ENCODE measurements around the gene SLC48A1. TPM values are rescaled to one million over a fixed set of nuclear protein-coding genes. Genes with fewer than 3 reads are reported as not detected.

SLC48A1 gene
- total and polyA plus RNA-seq, 2 donors (not counting 3 experiments of a cell fraction or from before 2014, with no cell fraction given), result 17.3 to 20.3 TPM

DNA sequence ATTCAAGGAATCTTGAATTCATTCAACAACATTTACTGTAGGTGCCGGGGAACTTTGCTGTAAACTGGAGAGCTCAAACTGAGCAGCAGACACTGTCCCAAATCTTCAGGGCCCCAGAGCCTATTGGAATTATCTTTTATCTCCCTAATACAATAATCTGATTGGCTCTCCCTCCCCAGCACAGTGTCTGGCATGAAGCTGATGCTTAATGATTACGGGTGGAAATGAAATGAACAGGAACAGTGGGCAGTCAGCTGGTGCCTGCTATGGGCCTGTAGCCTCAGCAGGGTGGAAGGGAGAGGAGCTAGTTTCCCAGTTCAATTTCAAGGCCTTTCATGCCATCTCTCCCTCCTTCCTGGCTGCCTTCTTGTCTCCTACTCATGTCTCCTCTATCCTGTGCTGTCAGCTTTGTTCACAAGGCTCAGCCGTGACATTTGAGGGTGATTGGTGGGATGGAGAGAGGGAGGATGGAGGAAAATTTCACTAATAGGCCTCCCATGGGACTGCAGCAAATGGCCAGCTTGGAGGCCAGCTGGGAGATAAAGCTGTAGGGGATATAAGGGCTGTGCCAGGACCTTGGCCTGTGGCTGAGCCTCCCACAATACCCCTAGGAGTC, 10.1 kb upstream of the SLC48A1 start:
- H3K9me3 ChIP-seq (replicated peaks; ENCODE audit: control insufficient read depth, insufficient read depth, low read length), result no peaks in the 10 kb centered on the region
- H4K20me1 ChIP-seq (replicated peaks; ENCODE audit: control insufficient read depth, extremely low read depth, insufficient read depth, low read length), result no peaks in the 10 kb centered on the region
- DNase-seq (ENCODE audit: low read depth, low spot score) (no peak), FAIRE-seq (peak; percentile 18)
- intact Hi-C loops (cut with micrococcal nuclease) (no loop called here), dilution Hi-C loops (cut with MboI; ENCODE audit: extremely low pct_ligation_motif_present, low sequenced_read_pairs) (no loop called here)
- H2AFZ ChIP-seq (ENCODE audit: low read depth, low read length), result no peak overlapping the region
- H3K36me3 ChIP-seq (ENCODE audit: control insufficient read depth in 2 of 2, extremely low read depth in 1 of 2, insufficient read depth in 2 of 2, low read length in 2 of 2), result no peaks in the 10 kb centered on the region
- H3K4me3 ChIP-seq (replicated peaks in 1 of 3; ENCODE audit: insufficient read depth in 1 of 3, low read depth in 1 of 3, low read length in 3 of 3), result no peak overlapping the region
- TF ChIP-seq, protein P1, sequence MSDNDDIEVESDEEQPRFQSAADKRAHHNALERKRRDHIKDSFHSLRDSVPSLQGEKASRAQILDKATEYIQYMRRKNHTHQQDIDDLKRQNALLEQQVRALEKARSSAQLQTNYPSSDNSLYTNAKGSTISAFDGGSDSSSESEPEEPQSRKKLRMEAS (IDR thresholded peaks at IDR 0.05; ENCODE audit: insufficient read depth, insufficient read length), result no peak
- no peak for TF ChIP-seq FOS (IDR thresholded peaks at IDR 0.05; ENCODE audit: borderline replicate concordance, insufficient read depth, low read length)
- no peak for TF ChIP-seq POLR2AphosphoS5 (IDR thresholded peaks at IDR 0.05; ENCODE audit: insufficient read depth, low read depth, low read length)
- TF ChIP-seq POLR2A (IDR thresholded peaks at IDR 0.05; ENCODE audit: low read depth, low read length), result no peak
- TF ChIP-seq, protein P2, sequence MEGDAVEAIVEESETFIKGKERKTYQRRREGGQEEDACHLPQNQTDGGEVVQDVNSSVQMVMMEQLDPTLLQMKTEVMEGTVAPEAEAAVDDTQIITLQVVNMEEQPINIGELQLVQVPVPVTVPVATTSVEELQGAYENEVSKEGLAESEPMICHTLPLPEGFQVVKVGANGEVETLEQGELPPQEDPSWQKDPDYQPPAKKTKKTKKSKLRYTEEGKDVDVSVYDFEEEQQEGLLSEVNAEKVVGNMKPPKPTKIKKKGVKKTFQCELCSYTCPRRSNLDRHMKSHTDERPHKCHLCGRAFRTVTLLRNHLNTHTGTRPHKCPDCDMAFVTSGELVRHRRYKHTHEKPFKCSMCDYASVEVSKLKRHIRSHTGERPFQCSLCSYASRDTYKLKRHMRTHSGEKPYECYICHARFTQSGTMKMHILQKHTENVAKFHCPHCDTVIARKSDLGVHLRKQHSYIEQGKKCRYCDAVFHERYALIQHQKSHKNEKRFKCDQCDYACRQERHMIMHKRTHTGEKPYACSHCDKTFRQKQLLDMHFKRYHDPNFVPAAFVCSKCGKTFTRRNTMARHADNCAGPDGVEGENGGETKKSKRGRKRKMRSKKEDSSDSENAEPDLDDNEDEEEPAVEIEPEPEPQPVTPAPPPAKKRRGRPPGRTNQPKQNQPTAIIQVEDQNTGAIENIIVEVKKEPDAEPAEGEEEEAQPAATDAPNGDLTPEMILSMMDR (IDR thresholded peaks at IDR 0.05; ENCODE audit: extremely low read depth in 1 of 2, insufficient read depth in 1 of 2, low read depth in 1 of 2, low read length in 2 of 2), result no peak
- no peak for TF ChIP-seq JUN (IDR thresholded peaks at IDR 0.05; ENCODE audit: borderline replicate concordance, insufficient read depth, insufficient read length, low read depth)
- ChIA-PET POLR2A (no interaction called here), CTCF (interaction anchor here (0.8 to 2.2 kb wide), 5 partner anchors 19 to 111 kb away, joined by 3 to 15 read pairs (median 5); no protein-coding TSS in a partner anchor)
- H3K27ac ChIP-seq (ENCODE audit: insufficient read depth, low read depth, low read length), result no peak overlapping the region
- no peak overlapping the region for H3K9ac ChIP-seq (replicated peaks; ENCODE audit: extremely low read depth, insufficient read depth, low read length)
- peaks cover 6% of the 10 kb centered on the region for H3K79me2 ChIP-seq (ENCODE audit: control insufficient read depth, insufficient read depth, low read length)
- BruUV-seq (replicated peaks), result no TSS peak
- H3K9me1 ChIP-seq (replicated peaks; ENCODE audit: control insufficient read depth, extremely low read depth, insufficient read depth, low read length), result no peaks in the 10 kb centered on the region
- no peaks in the 10 kb centered on the region for H3K27me3 ChIP-seq (ENCODE audit: control insufficient read depth in 2 of 2, insufficient read depth in 2 of 2, low read length in 2 of 2)
- no peak overlapping the region for H3K4me2 ChIP-seq (ENCODE audit: insufficient read depth, low read length)
- peaks cover 19% of the 10 kb centered on the region for H3K4me1 ChIP-seq (ENCODE audit: control insufficient read depth, extremely low read depth, insufficient read depth, low read length)

Measured in endothelial cell of umbilical vein (primary cell).